Pancreas (tissue), 10 donors: ENCODE results near the gene SLC25A14. TPM values are rescaled to one million over a fixed set of nuclear protein-coding genes. Genes with fewer than 3 reads are reported as not detected.

Experiments
- ATAC-seq, 4 donors: fragments of 200-7000 bp; cut with Tn5 transposase; one replicate each; pipeline versions ENCODE4 v1.8.0 to v1.9.1; 2020; ENCODE audit warnings: mild to moderate bottlenecking in 4 of 4, moderate library complexity in 4 of 4
- DNase-seq, 6 donors: peaks; one replicate each; pipeline ENCODE4 v3.0.0-alpha.2; 2020
- FAIRE-seq: peaks from 2 replicates; lab custom pipeline; 2012; peaks lifted over from hg19 to GRCh38; lab: Jason Lieb, UNC
- H3K27ac ChIP-seq, 4 donors: fragments of 200-600 bp; sonication (generic); 1 replicate in 3 of 4; 2 replicates in 1 of 4; pipeline versions ENCODE4 v1.5.0 to v1.8.0; 2020
- H3K27me3 ChIP-seq, 4 donors: fragments of 200-600 bp; one replicate each; pipeline ENCODE4 v1.8.0; 2021
- H3K36me3 ChIP-seq, 3 donors: fragments of 200-600 bp; sonication (generic) in 1 of 3; one replicate each; pipeline versions ENCODE4 v1.5.0 to v1.8.0; 2020 to 2021
- H3K4me1 ChIP-seq, 3 donors: fragments of 200-600 bp; one replicate each; pipeline ENCODE4 v1.8.0; 2021
- H3K4me3 ChIP-seq, 4 donors: fragments of 200-600 bp; sonication (generic) in 2 of 4; one replicate each; pipeline versions ENCODE4 v1.5.0 to v1.8.0; 2020 to 2021
- H3K9me3 ChIP-seq, 4 donors: fragments of 200-600 bp; one replicate each; pipeline ENCODE4 v1.8.0; 2021
- CTCF ChIP-seq, 4 donors: fragments of 200-600 bp; sonication (generic) in 3 of 4; IDR thresholded peaks; one replicate each; pipeline versions ENCODE4 v1.5.0 to v1.8.0; 2021; ENCODE audit warnings: antibody characterized with exemption in 4 of 4
- WGBS, 2 donors: extraction: QIAGEN DNeasy Blood & Tissue Kit; methylation state at CpG; one replicate each; pipeline ENCODE4 v1.1.7; 2013; 5-methylcytosine and 5-hydroxymethylcytosine counted together
- intact Hi-C, 3 donors: fragments of 100-400 bp; cut with DNase I; formaldehyde crosslinking; loops; one replicate each; pipeline versions ENCODE4 v1.11.1 to v1.14.2; 2022
- polyA plus RNA-seq, 2 donors: library from polyadenylated mRNA; stranded (reverse); fragments of 200-250 nt; gene quantifications; one replicate each; pipeline ENCODE4 v1.2.3, GENCODE V29; 2013
- total RNA-seq, 6 donors: library from RNA; stranded (reverse); fragmentation: NEBNext Ultra II Directional in 4 of 6; extraction: Animal tissue kit (Norgen Biotek cat#: 25700) in 4 of 6; gene quantifications; one replicate each; pipeline versions ENCODE4 v1.2.1 to v1.2.4, GENCODE V29; 2021 to 2023
- donor health status: healthy with polysubstance abuse.
- donor health status: DM: no; HTN: no; CAD: no; lungs with moderate emphysema.
- donor health status: DM: no; HTN: no; CAD: no.
- donor health status: control.
- donor health status: control.
- donor health status: Bipolar disorder and iron deficiency.
- donor health status: DM: yes; HTN: yes; CAD: no.
- donor health status: DM: no; HTN: no; CAD: no.
- donor health status: DM: no; HTN: no; CAD: no.
- donor health status: DM: yes; HTN: yes; CAD: no.

Gene SLC25A14
- total and polyA plus RNA-seq, 8 donors = 4.5 to 37.1 (median 7.1) TPM

- no peak for TF ChIP-seq CTCF (IDR thresholded peaks at IDR 0.05)
- H3K27me3 ChIP-seq = peaks cover 0 to 7% (median 0%) of the 10 kb centered on the region in 4 donors
- H3K27ac ChIP-seq = no peak overlapping the region
- no peak overlapping the region for H3K4me3 ChIP-seq
- intact Hi-C loops = no loop called here
- no peaks in the 10 kb centered on the region for H3K4me1 ChIP-seq
- 70 to 84% methylated on average over 4 of the region's 4 CpGs for WGBS, 2 donors
- ATAC-seq = no peak
- H3K9me3 ChIP-seq = no peaks in the 10 kb centered on the region
- no peaks in the 10 kb centered on the region for H3K36me3 ChIP-seq
- no peak for FAIRE-seq
- DNase-seq = no peak
Measured at GRCh38 chrX:130418740-130419139, 79.0 kb downstream of the SLC25A14 start.

GRCh38 chrX:130419263-130419662 is 79.5 kb downstream of the SLC25A14 start:
- FAIRE-seq (no peak), ATAC-seq (no peak), DNase-seq (no peak)
- no peaks in the 10 kb centered on the region for H3K4me1 ChIP-seq
- no peaks in the 10 kb centered on the region for H3K36me3 ChIP-seq
- intact Hi-C loops = no loop called here
- H3K27me3 ChIP-seq = peaks cover 0 to 7% (median 0%) of the 10 kb centered on the region in 4 donors
- no peak for TF ChIP-seq CTCF (IDR thresholded peaks at IDR 0.05)
- H3K9me3 ChIP-seq = no peaks in the 10 kb centered on the region
- no peak overlapping the region for H3K27ac ChIP-seq
- 71 to 76% methylated on average over 2 of the region's 2 CpGs for WGBS, 2 donors
- no peak overlapping the region for H3K4me3 ChIP-seq

Other genes starting within 250 kb of the SLC25A14 start
- 1 to 10 TPM; 1.4 to 4.6 (median 2.0) TPM for gene ELF4, start 229.4 kb upstream of the SLC25A14 start, total RNA-seq
- 1 to 10 TPM; 1.1 to 2.0 TPM for gene ELF4, start 229.4 kb upstream of the SLC25A14 start, polyA plus RNA-seq
- 10 to 100 TPM; 12.1 to 19.7 (median 15.3) TPM for gene AIFM1, start 174.1 kb upstream of the SLC25A14 start, total RNA-seq
- gene AIFM1, start 174.1 kb upstream of the SLC25A14 start, polyA plus RNA-seq = 10 to 100 TPM; 12.5 to 19.6 TPM
- under 1 TPM in 1 of 6 donors, not detected in 5; 0.17 TPM for gene RAB33A, start 168.0 kb upstream of the SLC25A14 start, total RNA-seq
- gene RAB33A, start 168.0 kb upstream of the SLC25A14 start, polyA plus RNA-seq = under 1 TPM; 0.23 to 0.38 TPM
- gene ZNF280C, start 71.0 kb upstream of the SLC25A14 start, total RNA-seq = 1 to 10 TPM; 1.1 to 2.5 (median 1.6) TPM
- 1 to 10 TPM in 1 of 2 donors, under 1 TPM in 1; 0.61 to 1.1 TPM for gene ZNF280C, start 71.0 kb upstream of the SLC25A14 start, polyA plus RNA-seq
- 1 to 10 TPM in 3 of 6 donors, under 1 TPM in 3; 0.19 to 3.3 (median 0.98) TPM for gene GPR119, start 45.8 kb downstream of the SLC25A14 start, total RNA-seq
- 1 to 10 TPM in 1 of 2 donors, not detected in 1; 7.6 TPM for gene GPR119, start 45.8 kb downstream of the SLC25A14 start, polyA plus RNA-seq
- 10 to 100 TPM in 2 of 6 donors, 1 to 10 TPM in 4; 6.2 to 10.5 (median 8.8) TPM for gene RBMX2, start 62.1 kb downstream of the SLC25A14 start, total RNA-seq
- 10 to 100 TPM; 13.6 to 28.2 TPM for gene RBMX2, start 62.1 kb downstream of the SLC25A14 start, polyA plus RNA-seq